ENCODE data around the gene DLX6.

Gene DLX6

GRCh38 chr7:97017192-97018125, 12.1 kb downstream of the DLX6 start:
- H3K27me3 ChIP-seq (ENCODE audit: insufficient read depth, low read length, poor library complexity) = peaks cover 5% of the 10 kb centered on the region
- DNase-seq (no peak), ATAC-seq (ENCODE audit: insufficient read depth, low read depth) (no peak)
- H3K9me3 ChIP-seq (ENCODE audit: insufficient read depth, low read length, severe bottlenecking) = no peaks in the 10 kb centered on the region
- H3K27ac ChIP-seq (ENCODE audit: low read length) = no peak overlapping the region
- H3K4me1 ChIP-seq (ENCODE audit: insufficient read depth, low read length) = no peaks in the 10 kb centered on the region
- no peak for TF ChIP-seq EZH2 (IDR thresholded peaks at IDR 0.05; ENCODE audit: borderline replicate concordance, low read depth, low read length, severe bottlenecking)
- no peak for TF ChIP-seq CTCF (IDR thresholded peaks at IDR 0.05; ENCODE audit: borderline replicate concordance, extremely low read depth, low read length, poor library complexity, severe bottlenecking)
- no peak overlapping the region for H3K4me2 ChIP-seq (ENCODE audit: insufficient read depth, low read length)
- H3K79me2 ChIP-seq (ENCODE audit: insufficient read depth, low read length) = no peaks in the 10 kb centered on the region
- H3K9ac ChIP-seq (ENCODE audit: low read depth, low read length) = no peak overlapping the region
- no peaks in the 10 kb centered on the region for H4K20me1 ChIP-seq (ENCODE audit: insufficient read depth, low read length)
- H3K36me3 ChIP-seq (ENCODE audit: insufficient read depth, low read length) = no peaks in the 10 kb centered on the region
- H2AFZ ChIP-seq (ENCODE audit: low read depth, low read length) = no peak overlapping the region
- H3K4me3 ChIP-seq (ENCODE audit: low read depth in 1 of 2, low read length in 2 of 2) = no peak overlapping the region

- TF ChIP-seq CTCF (IDR thresholded peaks at IDR 0.05; ENCODE audit: borderline replicate concordance, extremely low read depth, low read length, poor library complexity, severe bottlenecking) (no peak), EZH2 (IDR thresholded peaks at IDR 0.05; ENCODE audit: borderline replicate concordance, low read depth, low read length, severe bottlenecking) (no peak)
- H3K27me3 ChIP-seq (ENCODE audit: insufficient read depth, low read length, poor library complexity) = peaks cover 5% of the 10 kb centered on the region
- H3K4me2 ChIP-seq (ENCODE audit: insufficient read depth, low read length) = no peak overlapping the region
- H4K20me1 ChIP-seq (ENCODE audit: insufficient read depth, low read length) = no peaks in the 10 kb centered on the region
- H2AFZ ChIP-seq (ENCODE audit: low read depth, low read length) = no peak overlapping the region
- H3K4me3 ChIP-seq (ENCODE audit: low read depth in 1 of 2, low read length in 2 of 2) = no peak overlapping the region
- DNase-seq (no peak), ATAC-seq (ENCODE audit: insufficient read depth, low read depth) (no peak)
- H3K4me1 ChIP-seq (ENCODE audit: insufficient read depth, low read length) = no peaks in the 10 kb centered on the region
- H3K27ac ChIP-seq (ENCODE audit: low read length) = no peak overlapping the region
- no peak overlapping the region for H3K9ac ChIP-seq (ENCODE audit: low read depth, low read length)
- no peaks in the 10 kb centered on the region for H3K36me3 ChIP-seq (ENCODE audit: insufficient read depth, low read length)
- H3K9me3 ChIP-seq (ENCODE audit: insufficient read depth, low read length, severe bottlenecking) = no peaks in the 10 kb centered on the region
- no peaks in the 10 kb centered on the region for H3K79me2 ChIP-seq (ENCODE audit: insufficient read depth, low read length)
Observed at GRCh38 chr7:97018126-97018601, 12.8 kb downstream of the DLX6 start.

- no peak for ATAC-seq (ENCODE audit: insufficient read depth, low read depth)
- Histone ChIP-seq H4K20me1 (ENCODE audit: insufficient read depth, low read length) (no peaks in the 10 kb centered on the region), H2AFZ (ENCODE audit: low read depth, low read length) (no peak overlapping the region), H3K36me3 (ENCODE audit: insufficient read depth, low read length) (no peaks in the 10 kb centered on the region), H3K79me2 (ENCODE audit: insufficient read depth, low read length) (no peaks in the 10 kb centered on the region), H3K9me3 (ENCODE audit: insufficient read depth, low read length, severe bottlenecking) (no peaks in the 10 kb centered on the region), H3K27ac (ENCODE audit: low read length) (no peak overlapping the region), H3K4me3 (ENCODE audit: low read depth in 1 of 2, low read length in 2 of 2) (no peak overlapping the region), H3K4me2 (ENCODE audit: insufficient read depth, low read length) (no peak overlapping the region), H3K9ac (ENCODE audit: low read depth, low read length) (no peak overlapping the region), H3K4me1 (ENCODE audit: insufficient read depth, low read length) (no peaks in the 10 kb centered on the region), H3K27me3 (ENCODE audit: insufficient read depth, low read length, poor library complexity) (peaks cover 5% of the 10 kb centered on the region)
- TF ChIP-seq CTCF (IDR thresholded peaks at IDR 0.05; ENCODE audit: borderline replicate concordance, extremely low read depth, low read length, poor library complexity, severe bottlenecking) (no peak), EZH2 (IDR thresholded peaks at IDR 0.05; ENCODE audit: borderline replicate concordance, low read depth, low read length, severe bottlenecking) (no peak)
- DNase-seq = no peak
Observed at GRCh38 chr7:97018791-97019531, 13.6 kb downstream of the DLX6 start.

Measured in DND-41 (cell line).